Sigmoid colon (tissue), 7 donors: ENCODE measurements around the gene PARG. TPM values are rescaled to one million over a fixed set of nuclear protein-coding genes. Genes with fewer than 3 reads are reported as not detected.

Source experiments
- DNase-seq: peaks from one replicate; pipeline ENCODE4 v3.0.0-alpha.2; 2019
- H3K27ac ChIP-seq, 4 donors: fragments of 200-600 bp; sonication (generic); one replicate each; pipeline ENCODE4 v1.5.1; 2016 to 2019; ENCODE audit warnings: mild to moderate bottlenecking in 1 of 4
- H3K27me3 ChIP-seq, 3 donors: fragments of 200-600 bp; sonication (generic); one replicate each; pipeline ENCODE4 v1.5.1; 2019; ENCODE audit warnings: mild to moderate bottlenecking in 1 of 3
- H3K36me3 ChIP-seq, 4 donors: fragments of 200-600 bp; sonication (generic); one replicate each; pipeline ENCODE4 v1.5.1; 2016 to 2019
- H3K4me1 ChIP-seq, 4 donors: fragments of 200-600 bp; sonication (generic); one replicate each; pipeline ENCODE4 v1.5.1; 2017 to 2019
- H3K4me3 ChIP-seq, 4 donors: fragments of 200-600 bp; sonication (generic); one replicate each; pipeline ENCODE4 v1.5.1; 2017 to 2019; ENCODE audit warnings: mild to moderate bottlenecking in 2 of 4, moderate library complexity in 1 of 4
- H3K9me3 ChIP-seq, 4 donors: fragments of 200-600 bp in 3 of 4; sonication (generic) in 3 of 4; one replicate each; pipeline versions ENCODE4 v1.5.1 to v1.6.1; 2013 to 2019
- CTCF ChIP-seq, 4 experiments: fragments of 450-650 bp in 3 of 4; fragments of 200-600 bp in 1 of 4; IDR thresholded peaks; one replicate each; pipeline ENCODE4 v1.5.1; 2016 to 2019; ENCODE audit warnings: antibody characterized with exemption in 4 of 4, mild to moderate bottlenecking in 3 of 4, moderate library complexity in 2 of 4
- EP300 ChIP-seq, 4 donors: sonication (generic); formaldehyde crosslinking; IDR thresholded peaks; one replicate each; pipeline ENCODE4 v1.6.1; 2017; ENCODE audit warnings: antibody characterized with exemption in 4 of 4
- POLR2A ChIP-seq, 2 donors: fragments of 450-650 bp; IDR thresholded peaks; one replicate each; pipeline ENCODE4 v1.6.1; 2016; ENCODE audit warnings: antibody characterized with exemption in 2 of 2, mild to moderate bottlenecking in 2 of 2, moderate library complexity in 2 of 2
- POLR2AphosphoS5 ChIP-seq, 4 donors: sonication (generic); formaldehyde crosslinking; IDR thresholded peaks; one replicate each; pipeline ENCODE4 v1.6.1; 2017; ENCODE audit warnings: antibody characterized with exemption in 4 of 4
- WGBS, 2 donors: extraction: QIAGEN DNeasy Blood & Tissue Kit; methylation state at CpG; one replicate each; pipeline ENCODE4 v1.1.7; 2013; 5-methylcytosine and 5-hydroxymethylcytosine counted together
- intact Hi-C: fragments of 100-400 bp; cut with DNase I; formaldehyde crosslinking; loops from one replicate; pipeline ENCODE4 v1.15.1; 2023
- polyA plus RNA-seq, 3 donors: library from polyadenylated mRNA; stranded (reverse); fragments of 200-250 nt; gene quantifications; one replicate each; pipeline ENCODE4 v1.2.3, GENCODE V29; 2013
- total RNA-seq, 4 donors: library from RNA; depleted of rRNA; stranded (reverse); fragments of >200 nt; gene quantifications; one replicate each; pipeline ENCODE4 v1.1.0, GENCODE V29; 2016
- donor health status: healthy with polysubstance abuse.
- donor health status: Bipolar disorder and iron deficiency.
- donor health status: healthy.

PARG gene
- total and polyA plus RNA-seq, 7 donors: 7.2 to 48.5 (median 24.7) TPM

DNA sequence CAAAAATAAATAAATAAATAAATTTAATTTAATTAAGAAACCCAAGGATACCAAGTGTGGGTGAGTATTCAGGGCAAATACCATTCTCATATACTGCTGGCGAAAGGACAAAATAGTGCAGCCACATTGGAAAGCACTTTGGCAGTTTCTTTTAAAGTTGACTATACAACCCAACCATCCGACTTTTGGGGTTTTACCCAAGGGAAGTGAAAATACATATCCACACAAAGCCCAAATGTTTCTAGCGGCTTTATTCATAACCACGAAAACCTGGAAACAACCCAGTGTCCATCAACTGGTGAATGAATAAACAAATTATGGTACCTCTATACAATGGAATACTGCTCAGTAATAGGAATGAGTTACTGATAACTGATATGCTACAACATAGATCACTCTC is 143.6 kb downstream of the PARG start:
- peaks cover 0 to 2% (median 0%) of the 10 kb centered on the region in 3 donors for H3K27me3 ChIP-seq
- H3K27ac ChIP-seq: no peak overlapping the region
- intact Hi-C loops: no loop called here
- 83 to 84% methylated on average over 4 of the region's 4 CpGs for WGBS, 2 donors
- TF ChIP-seq POLR2A (IDR thresholded peaks at IDR 0.05) (no peak), POLR2AphosphoS5 (IDR thresholded peaks at IDR 0.05) (no peak), CTCF (IDR thresholded peaks at IDR 0.05) (no peak), EP300 (IDR thresholded peaks at IDR 0.05) (no peak)
- no peaks in the 10 kb centered on the region for H3K4me1 ChIP-seq
- no peaks in the 10 kb centered on the region for H3K9me3 ChIP-seq
- H3K36me3 ChIP-seq: no peaks in the 10 kb centered on the region
- no peak overlapping the region for H3K4me3 ChIP-seq
- no peak for DNase-seq

DNA sequence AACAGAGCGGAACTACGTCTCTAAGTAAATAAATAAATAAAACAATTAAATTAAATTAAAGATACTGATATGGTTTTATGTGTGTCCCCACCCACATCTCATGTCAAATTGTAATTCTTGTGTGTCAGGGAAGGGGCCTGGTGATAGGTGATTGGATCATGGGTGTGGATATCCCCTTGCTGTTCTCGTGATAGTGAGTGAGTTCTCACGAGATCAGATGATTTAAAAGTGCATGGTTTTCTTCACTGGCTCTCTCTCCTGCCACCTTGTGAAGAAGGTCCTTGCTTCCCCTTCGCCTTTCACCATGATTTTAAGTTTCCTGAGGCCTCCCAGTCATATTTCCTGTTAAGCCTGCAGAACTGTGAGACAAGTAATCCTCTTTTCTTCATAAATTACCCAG is 150.7 kb downstream of the PARG start:
- no peak for TF ChIP-seq EP300 (IDR thresholded peaks at IDR 0.05)
- TF ChIP-seq POLR2A (IDR thresholded peaks at IDR 0.05): no peak
- no peak for TF ChIP-seq POLR2AphosphoS5 (IDR thresholded peaks at IDR 0.05)
- no peak for TF ChIP-seq CTCF (IDR thresholded peaks at IDR 0.05)
- Histone ChIP-seq H3K27ac (no peak overlapping the region), H3K4me1 (no peaks in the 10 kb centered on the region), H3K4me3 (no peak overlapping the region), H3K27me3 (peaks cover 0 to 4% (median 0%) of the 10 kb centered on the region in 3 donors), H3K9me3 (no peaks in the 10 kb centered on the region), H3K36me3 (no peaks in the 10 kb centered on the region)
- WGBS, 2 donors: 61 to 77% methylated on average over 5 of the region's 5 CpGs
- intact Hi-C loops: no loop called here
- no peak for DNase-seq

DNA sequence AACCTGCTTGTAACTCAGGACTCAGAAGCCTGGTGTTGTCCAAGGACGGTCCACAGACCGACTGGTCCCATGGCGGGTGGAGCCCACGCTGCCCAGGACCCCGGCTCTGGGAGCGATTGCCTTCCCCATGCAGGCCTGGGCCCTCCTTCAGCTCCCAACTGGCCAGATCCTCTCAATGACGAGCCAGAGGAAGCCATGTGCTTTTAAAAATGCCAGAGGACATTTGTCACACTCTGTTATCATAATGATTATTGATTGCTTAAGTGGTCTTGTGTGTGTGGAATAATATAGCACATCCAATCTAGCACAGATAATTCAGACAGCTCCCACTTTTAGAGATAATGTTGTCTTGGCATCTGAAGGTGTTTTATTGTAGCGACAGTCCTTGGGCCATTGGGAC is 157.1 kb downstream of the PARG start:
- Histone ChIP-seq H3K9me3 (no peaks in the 10 kb centered on the region), H3K27me3 (no peaks in the 10 kb centered on the region), H3K4me1 (no peaks in the 10 kb centered on the region), H3K4me3 (no peak overlapping the region), H3K27ac (no peak overlapping the region), H3K36me3 (no peaks in the 10 kb centered on the region)
- intact Hi-C loops: no loop called here
- TF ChIP-seq EP300 (IDR thresholded peaks at IDR 0.05) (no peak), CTCF (IDR thresholded peaks at IDR 0.05) (no peak), POLR2A (IDR thresholded peaks at IDR 0.05) (no peak), POLR2AphosphoS5 (IDR thresholded peaks at IDR 0.05) (no peak)
- WGBS, 2 donors: 76 to 83% methylated on average over 8 of the region's 8 CpGs
- no peak for DNase-seq

GRCh38 chr10:49783645-49784044 is 158.2 kb downstream of the PARG start:
- Histone ChIP-seq H3K9me3 (no peaks in the 10 kb centered on the region), H3K4me3 (no peak overlapping the region), H3K27me3 (peaks cover 0 to 4% (median 0%) of the 10 kb centered on the region in 3 donors), H3K36me3 (no peaks in the 10 kb centered on the region), H3K27ac (no peak overlapping the region), H3K4me1 (no peaks in the 10 kb centered on the region)
- DNase-seq: no peak
- intact Hi-C loops: no loop called here
- TF ChIP-seq CTCF (IDR thresholded peaks at IDR 0.05): no peak
- TF ChIP-seq POLR2AphosphoS5 (IDR thresholded peaks at IDR 0.05): no peak
- TF ChIP-seq POLR2A (IDR thresholded peaks at IDR 0.05): no peak
- TF ChIP-seq EP300 (IDR thresholded peaks at IDR 0.05): no peak
- 50 to 68% methylated on average over 5 of the region's 5 CpGs for WGBS, 2 donors

GRCh38 chr10:49781247-49781646 is 160.6 kb downstream of the PARG start:
- TF ChIP-seq EP300 (IDR thresholded peaks at IDR 0.05): no peak
- TF ChIP-seq CTCF (IDR thresholded peaks at IDR 0.05): no peak
- no peak for TF ChIP-seq POLR2AphosphoS5 (IDR thresholded peaks at IDR 0.05)
- TF ChIP-seq POLR2A (IDR thresholded peaks at IDR 0.05): no peak
- intact Hi-C loops: no loop called here

More at GRCh38 chr10:49781247-49781646, 160.6 kb downstream of the PARG start:
- no peaks in the 10 kb centered on the region for H3K9me3 ChIP-seq
- H3K4me1 ChIP-seq: no peaks in the 10 kb centered on the region
- peaks cover 0 to 7% (median 0%) of the 10 kb centered on the region in 3 donors for H3K27me3 ChIP-seq
- no peaks in the 10 kb centered on the region for H3K36me3 ChIP-seq
- no peak overlapping the region for H3K27ac ChIP-seq
- no peak for DNase-seq
- H3K4me3 ChIP-seq: no peak overlapping the region
